Esophagus muscularis mucosa (tissue), 4 donors: Measurements from ENCODE around the gene LTBP2. TPM values are rescaled to one million over a fixed set of nuclear protein-coding genes. Genes with fewer than 3 reads are reported as not detected.

Experiments
- DNase-seq: peaks from one replicate; pipeline ENCODE4 v3.0.0-alpha.2; 2017; ENCODE audit errors: extremely low spot score
- H3K27ac ChIP-seq, 4 donors: fragments of 200-600 bp; sonication (generic); replicated peaks in 1 of 4; 1 replicate in 3 of 4; 2 replicates in 1 of 4; pipeline ENCODE4 v1.5.1; 2016 to 2019; ENCODE audit warnings: mild to moderate bottlenecking in 1 of 4
- H3K27me3 ChIP-seq, 4 donors: fragments of 200-600 bp; sonication (generic); one replicate each; pipeline versions ENCODE4 v1.5.1 to v1.6.0; 2016 to 2019
- H3K36me3 ChIP-seq, 4 donors: fragments of 200-600 bp; sonication (generic); one replicate each; pipeline ENCODE4 v1.5.1; 2016 to 2019
- H3K4me1 ChIP-seq, 4 donors: fragments of 200-600 bp; sonication (generic); one replicate each; pipeline ENCODE4 v1.5.1; 2016 to 2019
- H3K4me3 ChIP-seq, 4 donors: fragments of 200-600 bp; sonication (generic); 1 replicate in 2 of 4; 2 replicates in 2 of 4; pipeline ENCODE4 v1.5.1; 2016 to 2019; ENCODE audit warnings: mild to moderate bottlenecking in 4 of 4, moderate library complexity in 1 of 4
- H3K9me3 ChIP-seq, 4 donors: fragments of 200-600 bp; sonication (generic); 1 replicate in 3 of 4; 2 replicates in 1 of 4; pipeline ENCODE4 v1.5.1; 2016 to 2019
- EP300 ChIP-seq: sonication (generic); formaldehyde crosslinking; IDR thresholded peaks from one replicate; pipeline ENCODE4 v1.6.1; 2017; ENCODE audit warnings: antibody characterized with exemption
- POLR2A ChIP-seq: fragments of 450-650 bp; IDR thresholded peaks from one replicate; pipeline ENCODE4 v1.6.1; 2017; ENCODE audit warnings: antibody characterized with exemption, moderate library complexity, mild to moderate bottlenecking, low read depth
- POLR2AphosphoS5 ChIP-seq, 2 donors: sonication (generic); formaldehyde crosslinking; IDR thresholded peaks; one replicate each; pipeline ENCODE4 v1.6.1; 2017; ENCODE audit warnings: antibody characterized with exemption in 2 of 2
- WGBS: methylation state at CpG from one replicate; pipeline ENCODE4 v1.1.5; 2018; 5-methylcytosine and 5-hydroxymethylcytosine counted together
- intact Hi-C: fragments of 100-400 bp; cut with DNase I; formaldehyde crosslinking; loops from one replicate; pipeline ENCODE4 v1.15.1; 2023
- total RNA-seq, 4 donors: library from RNA; depleted of rRNA; stranded (reverse); fragments of >200 nt; gene quantifications; one replicate each; pipeline versions ENCODE4 v1.1.0 to v1.2.1, GENCODE V29; 2016
- TF ChIP-seq, protein P1 (sequence below), 3 experiments: fragments of 200-600 bp in 2 of 3; fragments of 450-650 bp in 1 of 3; sonication (generic) in 2 of 3; IDR thresholded peaks; one replicate each; pipeline ENCODE4 v1.5.1; 2017 to 2019; ENCODE audit warnings: antibody characterized with exemption in 3 of 3, mild to moderate bottlenecking in 2 of 3, moderate library complexity in 1 of 3

The LTBP2 gene
- total RNA-seq, 4 donors from 2014 or later, result 62.0 to 151 (median 109) TPM

DNA sequence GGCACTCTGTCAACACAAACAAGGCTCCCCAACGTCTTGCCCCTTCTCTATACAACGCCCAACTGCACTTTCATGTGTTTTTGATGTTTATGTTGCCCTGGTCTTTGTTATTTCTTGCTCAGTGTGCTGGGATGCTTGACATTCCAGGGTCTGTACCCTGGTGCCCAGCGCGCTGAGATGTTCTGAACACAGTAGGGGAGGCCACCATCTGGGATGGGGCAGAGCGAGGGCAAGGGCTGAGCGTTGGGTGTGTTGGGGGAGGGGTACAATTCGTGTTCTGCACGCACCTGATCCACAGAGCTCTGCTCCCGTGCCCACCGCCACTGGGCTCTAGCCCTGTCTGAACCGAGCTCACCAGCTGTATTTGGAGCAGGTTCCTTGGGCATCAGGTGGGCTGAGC is 65.6 kb downstream of the LTBP2 start:
- Histone ChIP-seq H3K36me3 (no peaks in the 10 kb centered on the region), H3K4me3 (no peak overlapping the region), H3K27ac (no peak overlapping the region), H3K27me3 (no peaks in the 10 kb centered on the region), H3K9me3 (no peaks in the 10 kb centered on the region), H3K4me1 (peaks cover 3 to 15% (median 4%) of the 10 kb centered on the region in 4 donors)
- 69% methylated on average over 11 of the region's 11 CpGs for WGBS
- intact Hi-C loops, result no loop called here
- no peak for TF ChIP-seq POLR2A
- TF ChIP-seq, protein P1, sequence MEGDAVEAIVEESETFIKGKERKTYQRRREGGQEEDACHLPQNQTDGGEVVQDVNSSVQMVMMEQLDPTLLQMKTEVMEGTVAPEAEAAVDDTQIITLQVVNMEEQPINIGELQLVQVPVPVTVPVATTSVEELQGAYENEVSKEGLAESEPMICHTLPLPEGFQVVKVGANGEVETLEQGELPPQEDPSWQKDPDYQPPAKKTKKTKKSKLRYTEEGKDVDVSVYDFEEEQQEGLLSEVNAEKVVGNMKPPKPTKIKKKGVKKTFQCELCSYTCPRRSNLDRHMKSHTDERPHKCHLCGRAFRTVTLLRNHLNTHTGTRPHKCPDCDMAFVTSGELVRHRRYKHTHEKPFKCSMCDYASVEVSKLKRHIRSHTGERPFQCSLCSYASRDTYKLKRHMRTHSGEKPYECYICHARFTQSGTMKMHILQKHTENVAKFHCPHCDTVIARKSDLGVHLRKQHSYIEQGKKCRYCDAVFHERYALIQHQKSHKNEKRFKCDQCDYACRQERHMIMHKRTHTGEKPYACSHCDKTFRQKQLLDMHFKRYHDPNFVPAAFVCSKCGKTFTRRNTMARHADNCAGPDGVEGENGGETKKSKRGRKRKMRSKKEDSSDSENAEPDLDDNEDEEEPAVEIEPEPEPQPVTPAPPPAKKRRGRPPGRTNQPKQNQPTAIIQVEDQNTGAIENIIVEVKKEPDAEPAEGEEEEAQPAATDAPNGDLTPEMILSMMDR (IDR thresholded peaks at IDR 0.05), result no peak
- no peak for TF ChIP-seq POLR2AphosphoS5 (IDR thresholded peaks at IDR 0.05)
- no peak for TF ChIP-seq EP300
- DNase-seq, result no peak

DNA sequence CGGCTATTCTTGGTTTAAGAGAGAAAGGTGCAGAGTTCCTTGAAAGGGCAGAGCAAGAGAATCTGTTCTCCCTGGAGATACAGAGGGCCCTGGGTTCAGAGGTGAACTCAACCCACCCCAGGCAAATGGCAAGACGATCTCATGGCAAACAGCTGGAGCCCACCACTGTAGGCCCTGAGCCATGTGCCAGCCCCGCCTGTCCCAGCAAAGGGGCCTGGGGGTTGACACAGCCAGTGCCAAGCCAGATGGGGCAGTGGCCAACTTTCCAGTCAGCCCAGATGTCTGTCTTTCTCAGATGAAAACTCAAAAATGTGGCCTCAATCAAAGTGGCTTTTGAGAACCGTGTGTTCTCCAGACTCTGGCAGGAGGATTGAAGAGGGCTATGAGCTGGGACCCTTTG is 66.7 kb downstream of the LTBP2 start:
- Histone ChIP-seq H3K9me3 (no peaks in the 10 kb centered on the region), H3K27me3 (no peaks in the 10 kb centered on the region), H3K4me3 (no peak overlapping the region), H3K36me3 (no peaks in the 10 kb centered on the region), H3K27ac (no peak overlapping the region), H3K4me1 (peaks cover 0 to 15% (median 0%) of the 10 kb centered on the region in 4 donors)
- WGBS, result 71% methylated on average over 3 of the region's 4 CpGs
- intact Hi-C loops, result no loop called here
- no peak for TF ChIP-seq POLR2A
- no peak for DNase-seq

DNA sequence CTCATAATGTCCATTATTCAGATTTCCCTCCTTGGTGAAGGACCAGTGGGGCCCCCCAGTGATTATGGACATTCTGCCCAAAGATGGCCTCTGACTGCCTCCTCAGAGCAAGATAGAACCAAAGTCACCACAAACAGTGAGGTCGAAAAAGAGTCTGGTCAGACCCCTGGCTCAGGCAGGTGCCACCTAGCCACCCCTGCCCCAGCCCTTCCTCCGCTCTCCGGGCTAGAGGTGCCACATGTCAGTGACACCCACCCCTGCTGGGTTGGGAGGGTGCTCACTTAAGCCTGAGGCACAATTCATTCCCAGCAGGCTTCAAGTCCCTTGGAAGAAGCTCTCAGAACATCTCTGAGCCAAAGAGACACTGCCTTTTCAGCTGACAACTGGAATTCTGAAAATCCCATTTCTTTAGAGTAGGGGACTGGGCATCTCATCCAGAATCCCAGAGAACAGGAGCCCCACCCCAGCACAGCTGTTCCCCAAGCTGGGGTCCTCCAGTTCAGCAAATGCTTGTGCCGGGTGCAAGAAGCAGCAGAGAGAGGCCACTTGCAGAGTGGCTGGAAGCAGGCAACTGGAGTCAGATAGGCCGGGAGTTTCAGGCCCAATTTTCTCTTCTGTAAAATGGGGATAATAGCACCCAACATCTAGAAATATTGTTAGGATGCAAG is 68.1 kb downstream of the LTBP2 start:
- 100% methylated on average over 2 of the region's 5 CpGs for WGBS
- Histone ChIP-seq H3K4me1 (peaks cover 0 to 6% (median 0%) of the 10 kb centered on the region in 4 donors), H3K4me3 (no peak overlapping the region), H3K27ac (no peak overlapping the region), H3K36me3 (no peaks in the 10 kb centered on the region), H3K9me3 (no peaks in the 10 kb centered on the region), H3K27me3 (no peaks in the 10 kb centered on the region)
- DNase-seq, result no peak
- no peak for TF ChIP-seq POLR2AphosphoS5 (IDR thresholded peaks at IDR 0.05)
- TF ChIP-seq EP300, result no peak
- no peak for TF ChIP-seq POLR2A
- TF ChIP-seq, protein P1 (IDR thresholded peaks at IDR 0.05), result no peak
- intact Hi-C loops, result no loop called here

DNA sequence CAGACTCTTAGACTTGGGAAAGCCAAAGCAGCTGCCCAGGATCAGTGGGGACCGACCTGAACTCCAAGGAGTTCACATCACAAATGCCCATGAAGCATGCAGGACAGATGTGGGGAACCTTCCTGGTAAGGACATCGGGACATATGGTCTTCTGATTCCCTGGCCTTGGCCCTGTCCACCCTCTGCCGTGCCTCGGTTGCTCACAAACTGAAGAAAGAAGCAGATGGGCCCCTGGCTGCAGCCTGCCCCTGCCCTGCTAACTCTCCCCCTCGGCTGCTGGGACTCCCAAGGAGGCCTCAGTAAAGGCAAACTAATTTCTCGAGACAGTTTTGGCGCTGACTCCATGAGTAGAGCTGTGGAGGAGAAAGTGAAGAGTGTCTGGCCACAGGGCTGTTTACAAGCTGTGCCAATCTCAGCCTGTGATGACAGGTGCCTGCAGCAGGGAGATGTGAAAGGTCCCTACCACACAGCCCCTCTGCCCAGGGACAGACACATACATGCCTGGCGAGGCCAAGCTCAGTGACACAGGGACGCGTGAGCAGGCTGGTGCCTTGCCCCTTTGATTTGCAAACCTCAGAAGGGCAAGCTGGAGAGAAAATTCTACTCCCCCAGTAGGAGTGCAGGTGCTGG is 69.9 kb downstream of the LTBP2 start:
- no peak overlapping the region for H3K27ac ChIP-seq
- DNase-seq, result no peak
- WGBS, result 87% methylated on average over 9 of the region's 10 CpGs

DNA sequence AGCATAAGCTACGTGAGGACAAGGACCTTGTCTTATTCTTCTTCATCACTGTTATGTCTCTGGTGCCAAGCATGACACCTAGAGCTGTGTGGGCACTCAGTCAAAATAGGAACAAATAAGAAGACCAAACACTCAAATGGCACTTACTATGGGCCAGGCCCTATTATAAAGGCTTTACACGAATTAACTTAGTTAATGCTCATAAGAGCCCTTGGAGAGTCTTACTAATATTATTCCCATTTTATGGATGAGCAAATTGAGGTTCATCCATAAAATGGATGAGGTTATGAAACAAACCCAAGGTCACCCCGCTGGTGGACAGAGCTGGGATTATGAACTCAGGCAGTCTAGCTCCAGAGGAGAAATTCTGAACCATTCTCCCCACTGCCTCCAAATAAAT is 70.8 kb downstream of the LTBP2 start:
- H3K4me1 ChIP-seq, result no peaks in the 10 kb centered on the region
- H3K36me3 ChIP-seq, result no peaks in the 10 kb centered on the region
- H3K9me3 ChIP-seq, result no peaks in the 10 kb centered on the region
- no peak overlapping the region for H3K4me3 ChIP-seq
- no peaks in the 10 kb centered on the region for H3K27me3 ChIP-seq
- WGBS, result 95% methylated on average over 3 of the region's 3 CpGs
- intact Hi-C loops, result no loop called here
- DNase-seq, result no peak
- no peak for TF ChIP-seq POLR2AphosphoS5 (IDR thresholded peaks at IDR 0.05)
- TF ChIP-seq, protein P1 (IDR thresholded peaks at IDR 0.05), result no peak
- TF ChIP-seq EP300, result no peak
- TF ChIP-seq POLR2A, result no peak
- no peak overlapping the region for H3K27ac ChIP-seq

More for the DNA sequence above, 69.9 kb downstream of the LTBP2 start:
- no peak for TF ChIP-seq POLR2AphosphoS5 (IDR thresholded peaks at IDR 0.05)
- TF ChIP-seq POLR2A, result no peak
- no peak for TF ChIP-seq EP300
- TF ChIP-seq, protein P1 (IDR thresholded peaks at IDR 0.05), result no peak
- H3K4me1 ChIP-seq, result no peaks in the 10 kb centered on the region
- intact Hi-C loops, result no loop called here
- H3K9me3 ChIP-seq, result no peaks in the 10 kb centered on the region
- H3K4me3 ChIP-seq, result no peak overlapping the region
- no peaks in the 10 kb centered on the region for H3K36me3 ChIP-seq
- no peaks in the 10 kb centered on the region for H3K27me3 ChIP-seq
